Neuron (in vitro differentiated cells): ENCODE measurements around the gene GPR161.

Source experiments
- H2AFZ ChIP-seq: one replicate; pipeline ENCODE4 v1.6.1; 2013; ENCODE audit warnings: low read depth, mild to moderate bottlenecking, inconsistent platforms, low read length, moderate library complexity
- H3K27me3 ChIP-seq: one replicate; pipeline ENCODE4 v1.6.1; 2013; ENCODE audit warnings: low read length; ENCODE audit not compliant: insufficient read depth
- H3K36me3 ChIP-seq: one replicate; pipeline ENCODE4 v1.6.1; 2013; ENCODE audit warnings: low read length; ENCODE audit not compliant: insufficient read depth
- H3K4me1 ChIP-seq: one replicate; pipeline ENCODE4 v1.6.1; 2013; ENCODE audit warnings: low read length; ENCODE audit not compliant: insufficient read depth
- H3K4me3 ChIP-seq: 2 replicates; pipeline ENCODE4 v1.5.1; 2013; ENCODE audit warnings: mild to moderate bottlenecking, low read length, moderate library complexity
- H3K9me3 ChIP-seq: one replicate; pipeline ENCODE4 v1.6.1; 2013; ENCODE audit warnings: low read length

Gene GPR161

DNA sequence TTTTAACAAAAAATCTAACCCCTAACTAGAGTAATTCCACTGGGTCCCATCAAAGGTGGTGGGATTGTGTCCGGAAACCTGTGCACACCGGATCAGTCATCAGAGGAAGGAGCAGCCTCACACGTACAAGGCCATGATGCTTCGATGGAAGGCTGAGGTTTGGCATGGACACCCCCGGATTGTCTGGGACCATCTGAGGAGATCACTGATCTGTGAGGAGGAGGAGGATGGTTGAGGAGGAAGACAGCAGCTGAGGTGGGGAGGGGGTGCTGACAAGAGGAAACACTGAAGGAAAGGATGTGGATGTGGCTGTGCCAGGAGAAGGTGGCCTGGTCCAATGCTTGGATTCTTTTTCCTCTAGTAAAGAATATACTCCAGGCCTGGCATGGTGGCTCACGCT lies 41.3 kb downstream of the GPR161 start:
- H3K4me1 ChIP-seq, result no peaks in the 10 kb centered on the region
- peaks cover 4% of the 10 kb centered on the region for H3K9me3 ChIP-seq
- no peak overlapping the region for H3K4me3 ChIP-seq
- no peak overlapping the region for H2AFZ ChIP-seq
- H3K36me3 ChIP-seq, result peaks cover 69% of the 10 kb centered on the region
- H3K27me3 ChIP-seq, result no peaks in the 10 kb centered on the region

DNA sequence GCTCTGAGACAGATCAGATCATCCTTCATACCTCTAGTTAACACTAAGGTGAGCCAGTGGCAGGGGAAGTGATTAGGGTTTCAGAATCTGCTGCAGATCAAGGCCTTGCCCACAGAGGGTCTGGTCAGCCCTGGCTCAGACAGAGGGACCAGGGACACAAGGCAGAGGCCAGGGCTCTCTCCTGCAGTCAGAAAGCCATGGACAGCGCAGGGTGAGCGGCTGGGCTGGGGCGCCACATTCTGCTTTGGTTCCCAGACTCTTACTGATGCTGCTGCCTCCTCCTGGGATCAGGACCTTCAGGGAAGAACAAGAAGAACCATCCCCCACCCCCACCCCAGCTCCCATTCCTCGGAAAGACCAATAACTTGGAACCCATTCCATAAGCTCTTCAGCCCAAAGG lies 43.1 kb downstream of the GPR161 start:
- Histone ChIP-seq H3K36me3 (peaks cover 75% of the 10 kb centered on the region), H3K9me3 (peaks cover 4% of the 10 kb centered on the region), H3K4me3 (no peak overlapping the region), H3K4me1 (no peaks in the 10 kb centered on the region), H3K27me3 (no peaks in the 10 kb centered on the region), H2AFZ (no peak overlapping the region)

DNA sequence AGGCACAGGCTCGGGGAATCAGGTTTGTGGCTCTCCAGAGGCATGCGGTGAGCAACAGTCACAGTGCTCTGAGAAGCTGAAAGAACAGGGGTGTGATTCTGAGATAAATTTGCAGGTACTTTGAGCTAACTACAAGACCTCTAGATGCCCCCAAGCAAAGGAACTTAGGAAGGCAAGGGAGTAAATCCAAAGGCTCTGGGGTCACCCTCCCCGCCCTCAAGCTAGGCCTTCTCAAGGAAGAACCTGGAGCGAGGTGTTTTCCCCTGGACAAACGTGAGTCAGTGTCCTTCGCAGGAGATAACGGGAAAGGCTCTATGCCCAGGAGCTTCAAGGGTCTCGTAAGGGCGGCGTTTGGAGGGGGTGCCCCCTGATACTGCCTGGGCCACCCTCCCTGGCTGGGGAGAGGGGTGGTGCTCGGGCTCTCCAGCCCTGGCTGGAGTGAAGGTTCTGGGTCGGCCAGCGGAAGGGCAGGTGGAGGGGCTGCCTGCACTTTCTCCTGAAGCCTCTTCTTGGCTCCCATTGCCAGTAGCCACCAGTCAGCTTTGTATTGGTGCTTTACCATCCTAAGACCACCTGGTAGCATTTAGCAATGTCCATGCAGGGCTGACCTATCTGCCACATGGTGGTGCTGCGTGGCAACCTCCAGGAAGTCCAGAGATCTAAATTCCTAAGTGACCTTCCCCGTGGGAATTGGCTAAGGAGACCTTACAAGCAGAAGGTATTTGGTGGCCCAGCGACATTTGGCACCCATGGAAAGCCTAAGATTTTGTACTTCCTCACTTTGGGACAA lies 44.0 kb downstream of the GPR161 start:
- Histone ChIP-seq H3K36me3 (peaks cover 73% of the 10 kb centered on the region), H3K27me3 (no peaks in the 10 kb centered on the region), H3K9me3 (peaks cover 4% of the 10 kb centered on the region), H3K4me3 (no peak overlapping the region), H3K4me1 (no peaks in the 10 kb centered on the region), H2AFZ (no peak overlapping the region)

GRCh38 chr1:168091720-168092550 lies 44.8 kb downstream of the GPR161 start:
- Histone ChIP-seq H3K27me3 (no peaks in the 10 kb centered on the region), H3K9me3 (peaks cover 3% of the 10 kb centered on the region), H2AFZ (no peak overlapping the region), H3K36me3 (peaks cover 73% of the 10 kb centered on the region), H3K4me3 (no peak overlapping the region), H3K4me1 (no peaks in the 10 kb centered on the region)

- no peaks in the 10 kb centered on the region for H3K4me1 ChIP-seq
- H3K4me3 ChIP-seq, result no peak overlapping the region
- H3K27me3 ChIP-seq, result no peaks in the 10 kb centered on the region
- H3K9me3 ChIP-seq, result no peaks in the 10 kb centered on the region
- H2AFZ ChIP-seq, result no peak overlapping the region
- peaks cover 72% of the 10 kb centered on the region for H3K36me3 ChIP-seq
These were observed 45.7 kb downstream of the GPR161 start for GRCh38 chr1:168091063-168091462.

DNA sequence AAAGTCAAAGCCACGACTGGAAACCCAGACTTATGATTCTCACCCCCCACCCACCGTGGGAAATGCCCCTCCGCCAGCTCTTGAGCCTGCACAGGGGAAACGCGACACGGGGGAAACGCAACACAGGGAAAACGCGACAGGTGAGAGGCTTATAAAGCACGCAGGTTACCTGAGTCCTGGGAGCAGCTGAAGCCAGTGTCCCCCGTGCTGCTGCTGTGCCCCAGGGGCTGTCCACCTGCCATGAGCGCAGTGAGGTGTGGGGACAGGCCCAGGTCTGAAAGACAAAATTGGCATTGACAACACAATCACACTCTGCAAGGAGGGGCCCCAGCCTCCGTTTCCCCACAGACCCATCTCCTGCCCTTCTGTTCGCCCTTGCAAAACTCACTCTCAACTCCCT lies 46.3 kb downstream of the GPR161 start:
- Histone ChIP-seq H3K4me1 (no peaks in the 10 kb centered on the region), H3K36me3 (peaks cover 74% of the 10 kb centered on the region), H3K4me3 (no peak overlapping the region), H3K9me3 (no peaks in the 10 kb centered on the region), H3K27me3 (no peaks in the 10 kb centered on the region), H2AFZ (no peak overlapping the region)

- peaks cover 74% of the 10 kb centered on the region for H3K36me3 ChIP-seq
- no peaks in the 10 kb centered on the region for H3K27me3 ChIP-seq
- no peaks in the 10 kb centered on the region for H3K4me1 ChIP-seq
- no peak overlapping the region for H2AFZ ChIP-seq
- H3K9me3 ChIP-seq, result no peaks in the 10 kb centered on the region
- H3K4me3 ChIP-seq, result no peak overlapping the region
These were observed 46.8 kb downstream of the GPR161 start for GRCh38 chr1:168089979-168090337.

- Histone ChIP-seq H3K4me1 (no peaks in the 10 kb centered on the region), H3K4me3 (no peak overlapping the region), H3K36me3 (peaks cover 74% of the 10 kb centered on the region), H3K27me3 (no peaks in the 10 kb centered on the region), H3K9me3 (no peaks in the 10 kb centered on the region), H2AFZ (no peak overlapping the region)
These were observed 47.3 kb downstream of the GPR161 start for GRCh38 chr1:168089326-168089978.

- H3K36me3 ChIP-seq, result peaks cover 76% of the 10 kb centered on the region
These were observed 48.0 kb downstream of the GPR161 start for GRCh38 chr1:168088511-168089325.

GRCh38 chr1:168087696-168088095 lies 49.0 kb downstream of the GPR161 start:
- Histone ChIP-seq H3K4me1 (no peaks in the 10 kb centered on the region), H2AFZ (no peak overlapping the region), H3K4me3 (no peak overlapping the region), H3K27me3 (no peaks in the 10 kb centered on the region), H3K36me3 (peaks cover 76% of the 10 kb centered on the region), H3K9me3 (no peaks in the 10 kb centered on the region)

More at GRCh38 chr1:168088511-168089325, 48.0 kb downstream of the GPR161 start:
- Histone ChIP-seq H2AFZ (no peak overlapping the region), H3K27me3 (no peaks in the 10 kb centered on the region), H3K9me3 (no peaks in the 10 kb centered on the region), H3K4me1 (no peaks in the 10 kb centered on the region), H3K4me3 (no peak overlapping the region)

- H3K4me3 ChIP-seq, result no peak overlapping the region
- H3K27me3 ChIP-seq, result no peaks in the 10 kb centered on the region
- H3K4me1 ChIP-seq, result no peaks in the 10 kb centered on the region
- H3K9me3 ChIP-seq, result no peaks in the 10 kb centered on the region
- H3K36me3 ChIP-seq, result peaks cover 77% of the 10 kb centered on the region
- no peak overlapping the region for H2AFZ ChIP-seq
These were observed 50.3 kb downstream of the GPR161 start for GRCh38 chr1:168086438-168086837.

GRCh38 chr1:168085401-168085872 lies 51.3 kb downstream of the GPR161 start:
- H2AFZ ChIP-seq, result no peak overlapping the region
- H3K4me3 ChIP-seq, result no peak overlapping the region
- no peaks in the 10 kb centered on the region for H3K9me3 ChIP-seq
- H3K4me1 ChIP-seq, result no peaks in the 10 kb centered on the region
- H3K36me3 ChIP-seq, result peaks cover 72% of the 10 kb centered on the region
- H3K27me3 ChIP-seq, result no peaks in the 10 kb centered on the region
